IMR-90 (cell line): ENCODE measurements around the gene ARHGAP15.

Source experiments
- POLR2A ChIP-seq: IDR thresholded peaks from 2 replicates; pipeline ENCODE4 v1.6.1; 2012; ENCODE audit warnings: mild to moderate bottlenecking, low read depth, low read length
- TF ChIP-seq, protein P1 (sequence below): conservative IDR thresholded peaks from 2 replicates; pipeline ENCODE4 v1.5.1; 2012; ENCODE audit warnings: mild to moderate bottlenecking, low read depth, low read length, improper control_type of control experiment

- TF ChIP-seq, protein P1, sequence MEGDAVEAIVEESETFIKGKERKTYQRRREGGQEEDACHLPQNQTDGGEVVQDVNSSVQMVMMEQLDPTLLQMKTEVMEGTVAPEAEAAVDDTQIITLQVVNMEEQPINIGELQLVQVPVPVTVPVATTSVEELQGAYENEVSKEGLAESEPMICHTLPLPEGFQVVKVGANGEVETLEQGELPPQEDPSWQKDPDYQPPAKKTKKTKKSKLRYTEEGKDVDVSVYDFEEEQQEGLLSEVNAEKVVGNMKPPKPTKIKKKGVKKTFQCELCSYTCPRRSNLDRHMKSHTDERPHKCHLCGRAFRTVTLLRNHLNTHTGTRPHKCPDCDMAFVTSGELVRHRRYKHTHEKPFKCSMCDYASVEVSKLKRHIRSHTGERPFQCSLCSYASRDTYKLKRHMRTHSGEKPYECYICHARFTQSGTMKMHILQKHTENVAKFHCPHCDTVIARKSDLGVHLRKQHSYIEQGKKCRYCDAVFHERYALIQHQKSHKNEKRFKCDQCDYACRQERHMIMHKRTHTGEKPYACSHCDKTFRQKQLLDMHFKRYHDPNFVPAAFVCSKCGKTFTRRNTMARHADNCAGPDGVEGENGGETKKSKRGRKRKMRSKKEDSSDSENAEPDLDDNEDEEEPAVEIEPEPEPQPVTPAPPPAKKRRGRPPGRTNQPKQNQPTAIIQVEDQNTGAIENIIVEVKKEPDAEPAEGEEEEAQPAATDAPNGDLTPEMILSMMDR, result no peak
- no peak for TF ChIP-seq POLR2A
These were observed 599.3 kb downstream of the ARHGAP15 start for GRCh38 chr2:143728498-143728897.
